Measurements from ENCODE around the gene SYK. TPM values are rescaled to one million over a fixed set of nuclear protein-coding genes. Genes with fewer than 3 reads are reported as not detected.

The SYK gene
- total and polyA plus RNA-seq, 2 of the 4 experiments (the other 2 are of a cell fraction), result not detected

DNA sequence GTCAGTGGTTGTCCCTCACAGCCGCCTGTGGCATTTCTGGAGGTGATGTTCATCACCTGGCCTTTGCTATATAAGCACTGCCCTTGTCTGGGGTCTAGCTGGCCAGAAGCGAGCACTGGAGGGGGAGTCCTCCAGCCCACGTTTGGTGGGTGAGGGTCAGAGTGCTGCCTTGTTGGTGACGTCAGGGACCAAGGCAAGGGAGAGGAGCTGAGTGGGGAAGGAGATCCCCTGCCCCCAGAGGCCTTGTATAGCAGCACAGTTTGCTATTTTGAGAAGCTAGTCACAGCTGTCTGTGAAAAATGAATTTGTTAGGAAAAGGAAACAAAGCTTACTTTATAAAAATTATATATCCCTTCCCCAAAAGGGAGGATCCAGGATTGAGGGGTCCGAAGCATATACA is 49.8 kb downstream of the SYK start:
- CTCF ChIA-PET, result no interaction called here
- no peaks in the 10 kb centered on the region for H3K9me3 ChIP-seq (ENCODE audit: control insufficient read depth, insufficient read depth, low read length)
- H3K4me1 ChIP-seq (ENCODE audit: control insufficient read depth, insufficient read depth, low read length), result no peaks in the 10 kb centered on the region
- intact Hi-C loops (cut with micrococcal nuclease), result no loop called here
- in situ Hi-C loops (cut with MboI; ENCODE audit: low sequenced_read_pairs), result no loop called here
- 33% methylated on average over 1 of the region's 5 CpGs; no CpG with 5 or more reads in 1 of the 2 experiments for WGBS, 2 experiments (ENCODE audit: extremely low coverage in 2 of 2, insufficient read length in 1 of 2)
- no peak overlapping the region for H2BK5ac ChIP-seq (ENCODE audit: low read depth, low read length, poor library complexity, severe bottlenecking)
- TF ChIP-seq, protein P1, sequence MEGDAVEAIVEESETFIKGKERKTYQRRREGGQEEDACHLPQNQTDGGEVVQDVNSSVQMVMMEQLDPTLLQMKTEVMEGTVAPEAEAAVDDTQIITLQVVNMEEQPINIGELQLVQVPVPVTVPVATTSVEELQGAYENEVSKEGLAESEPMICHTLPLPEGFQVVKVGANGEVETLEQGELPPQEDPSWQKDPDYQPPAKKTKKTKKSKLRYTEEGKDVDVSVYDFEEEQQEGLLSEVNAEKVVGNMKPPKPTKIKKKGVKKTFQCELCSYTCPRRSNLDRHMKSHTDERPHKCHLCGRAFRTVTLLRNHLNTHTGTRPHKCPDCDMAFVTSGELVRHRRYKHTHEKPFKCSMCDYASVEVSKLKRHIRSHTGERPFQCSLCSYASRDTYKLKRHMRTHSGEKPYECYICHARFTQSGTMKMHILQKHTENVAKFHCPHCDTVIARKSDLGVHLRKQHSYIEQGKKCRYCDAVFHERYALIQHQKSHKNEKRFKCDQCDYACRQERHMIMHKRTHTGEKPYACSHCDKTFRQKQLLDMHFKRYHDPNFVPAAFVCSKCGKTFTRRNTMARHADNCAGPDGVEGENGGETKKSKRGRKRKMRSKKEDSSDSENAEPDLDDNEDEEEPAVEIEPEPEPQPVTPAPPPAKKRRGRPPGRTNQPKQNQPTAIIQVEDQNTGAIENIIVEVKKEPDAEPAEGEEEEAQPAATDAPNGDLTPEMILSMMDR (conservative IDR thresholded peaks at IDR 0.05; ENCODE audit: low read depth, low read length), result no peak
- no peak for TF ChIP-seq MXI1 (IDR thresholded peaks at IDR 0.05; ENCODE audit: borderline replicate concordance, low read depth, low read length)
- TF ChIP-seq MAZ (IDR thresholded peaks at IDR 0.05; ENCODE audit: borderline replicate concordance, low read depth, low read length), result no peak
- no peak for TF ChIP-seq USF2 (IDR thresholded peaks at IDR 0.05; ENCODE audit: low read depth, low read length)
- no peak for TF ChIP-seq FOS (IDR thresholded peaks at IDR 0.05; ENCODE audit: low read depth, low read length)
- TF ChIP-seq RAD21 (IDR thresholded peaks at IDR 0.05; ENCODE audit: low read length), result no peak
- no peak for TF ChIP-seq POLR2A (IDR thresholded peaks at IDR 0.05; ENCODE audit: low read depth, low read length)
- TF ChIP-seq ELK1 (IDR thresholded peaks at IDR 0.05; ENCODE audit: borderline replicate concordance, low read depth, low read length), result no peak
- no peak for TF ChIP-seq CHD1 (IDR thresholded peaks at IDR 0.05; ENCODE audit: low read depth, low read length)
- no peak for TF ChIP-seq MAFK (IDR thresholded peaks at IDR 0.05; ENCODE audit: low read depth, low read length)
- no peak for TF ChIP-seq BHLHE40 (IDR thresholded peaks at IDR 0.05; ENCODE audit: low read depth, low read length)
- TF ChIP-seq NFE2L2 (IDR thresholded peaks at IDR 0.05; ENCODE audit: low read depth, low read length), result no peak
- TF ChIP-seq SMC3 (IDR thresholded peaks at IDR 0.05; ENCODE audit: low read depth, low read length), result no peak
- TF ChIP-seq RFX5 (IDR thresholded peaks at IDR 0.05; ENCODE audit: low read depth, low read length), result no peak
- no peak for TF ChIP-seq CEBPB (IDR thresholded peaks at IDR 0.05; ENCODE audit: low read depth, low read length)
- TF ChIP-seq RCOR1 (IDR thresholded peaks at IDR 0.05; ENCODE audit: insufficient replicate concordance, low read length), result no peak
- H3K27me3 ChIP-seq (ENCODE audit: control insufficient read depth, insufficient read depth, low read length), result peaks cover 4% of the 10 kb centered on the region; the same call in 1 of the 2 replicates
- no peak overlapping the region for H3K4me3 ChIP-seq (ENCODE audit: insufficient read depth, low read depth, low read length)
- no peak overlapping the region for H3K23ac ChIP-seq (ENCODE audit: low read depth, low read length)
- no peak overlapping the region for H2AK9ac ChIP-seq (replicated peaks; ENCODE audit: low read depth, low read length, poor library complexity)
- H3K79me1 ChIP-seq (ENCODE audit: low read depth in 1 of 2, low read length in 2 of 2), result no peaks in the 10 kb centered on the region
- H2AK5ac ChIP-seq (ENCODE audit: low read depth, low read length), result no peak overlapping the region
- H4K20me1 ChIP-seq (ENCODE audit: insufficient read depth, low read length), result no peaks in the 10 kb centered on the region
- H3K4me2 ChIP-seq (ENCODE audit: low read depth, low read length), result no peak overlapping the region
- H3K4ac ChIP-seq (ENCODE audit: low read depth, low read length), result no peak overlapping the region
- H2BK120ac ChIP-seq (ENCODE audit: low read depth, low read length), result no peak overlapping the region
- H2AFZ ChIP-seq (replicated peaks; ENCODE audit: low read length, poor library complexity), result no peak overlapping the region
- H3K9me1 ChIP-seq (ENCODE audit: insufficient read depth, low read length), result no peaks in the 10 kb centered on the region
- no peak for ATAC-seq (ENCODE audit: low read depth)
- no peak overlapping the region for H3K9ac ChIP-seq (ENCODE audit: low read depth, low read length)
- no peak overlapping the region for H2BK15ac ChIP-seq (ENCODE audit: low read depth, low read length)
- no peak overlapping the region for H3K18ac ChIP-seq (ENCODE audit: low read depth, low read length)
- no peak overlapping the region for H3K56ac ChIP-seq (ENCODE audit: extremely low read depth, insufficient read depth, low read length)
- H2BK20ac ChIP-seq (ENCODE audit: low read depth, low read length), result no peak overlapping the region
- H3K27ac ChIP-seq (ENCODE audit: insufficient read depth, low read length), result no peak overlapping the region
- H4K91ac ChIP-seq (ENCODE audit: insufficient read depth, low read depth, low read length), result no peak overlapping the region
- no peak for DNase-seq
- H3K14ac ChIP-seq (replicated peaks; ENCODE audit: low read depth, low read length), result no peak overlapping the region
- no TSS peak for BruUV-seq (replicated peaks)
- dilution Hi-C loops (cut with HindIII; ENCODE audit: low sequenced_read_pairs, unreplicated experiment), result no loop called here
- POLR2A ChIA-PET (ENCODE audit: unreplicated experiment), result no interaction called here
- no peaks in the 10 kb centered on the region for H3K36me3 ChIP-seq (ENCODE audit: control insufficient read depth, insufficient read depth, low read length)
- no peak overlapping the region for H4K8ac ChIP-seq (ENCODE audit: low read depth in 2 of 2, low read length in 2 of 2)
- no peak overlapping the region for H4K5ac ChIP-seq (ENCODE audit: low read depth, low read length)
